Amniotic epithelial cell (primary cell): ENCODE results near the gene ZMYND15.
"Not testable (repeated sequence)": the region's sequence is repeated elsewhere in the genome, so short reads cannot be mapped to it uniquely, and the experiment has no call there.

ENCODE experiments used
- DNase-seq: peaks from one replicate; pipeline ENCODE4 v3.0.0-alpha.2; 2010; ENCODE audit warnings: low read depth

ZMYND15 gene

GRCh38 chr17:4739122-4740024 is at the start of gene ZMYND15, which contains the start of gene CXCL16:
Gene ZMYND15 (plus strand): TSS chr17:4739833. CDS start chr17:4740549, 716 bp downstream.
Gene CXCL16 (minus strand): TSS chr17:4739928. CDS start chr17:4739339, 589 bp downstream.
- DNase-seq = peak; percentile 16

GRCh38 chr17:4689872-4690271 is 49.8 kb upstream of the ZMYND15 start:
- not testable (repeated sequence) for DNase-seq

- DNase-seq = no peak
These were observed 48.9 kb upstream of the ZMYND15 start for GRCh38 chr17:4690745-4691144.

- DNase-seq = peak; percentile 65
These were observed 47.9 kb upstream of the ZMYND15 start for GRCh38 chr17:4691686-4692085.

GRCh38 chr17:4693416-4693815 is 46.2 kb upstream of the ZMYND15 start:
- no peak for DNase-seq

GRCh38 chr17:4696437-4696805 is 43.2 kb upstream of the ZMYND15 start:
- DNase-seq = no peak

- not testable (repeated sequence) for DNase-seq
These were observed 40.1 kb upstream of the ZMYND15 start for GRCh38 chr17:4699401-4700056.

- no peak for DNase-seq
These were observed 38.5 kb upstream of the ZMYND15 start for GRCh38 chr17:4701116-4701515.

GRCh38 chr17:4703330-4703691 is 36.3 kb upstream of the ZMYND15 start:
- no peak for DNase-seq

- DNase-seq = not testable (repeated sequence)
These were observed 35.1 kb upstream of the ZMYND15 start for GRCh38 chr17:4704574-4704907.

GRCh38 chr17:4704991-4705390 is 34.6 kb upstream of the ZMYND15 start:
- DNase-seq = no peak

GRCh38 chr17:4706121-4706520 is 33.5 kb upstream of the ZMYND15 start:
- DNase-seq = peak; percentile 29

GRCh38 chr17:4708436-4708835 is 31.2 kb upstream of the ZMYND15 start:
- DNase-seq = no peak

- DNase-seq = peak; percentile 98
These were observed 29.6 kb upstream of the ZMYND15 start, which contains the start of gene ARRB2 for GRCh38 chr17:4709794-4710692. Gene ARRB2 (plus strand): TSS chr17:4710632. CDS start chr17:4710722, 90 bp downstream.

GRCh38 chr17:4710693-4711634 is 28.7 kb upstream of the ZMYND15 start:
- DNase-seq = no peak

- no peak for DNase-seq
These were observed 27.9 kb upstream of the ZMYND15 start for GRCh38 chr17:4711661-4712181.

- no peak for DNase-seq
These were observed 27.1 kb upstream of the ZMYND15 start for GRCh38 chr17:4712526-4712925.

- not testable (repeated sequence) for DNase-seq
These were observed 25.1 kb upstream of the ZMYND15 start for GRCh38 chr17:4714340-4715062.

- DNase-seq = no peak
These were observed 24.4 kb upstream of the ZMYND15 start for GRCh38 chr17:4715063-4715744.
